AG10803 (cell line): Measurements from ENCODE around the gene HSD17B2.
"Not testable (repeated sequence)": the region's sequence is repeated elsewhere in the genome, so short reads cannot be mapped to it uniquely, and the experiment has no call there.

Experiments
- DNase-seq: peaks from one replicate; pipeline ENCODE4 v3.0.0; 2010; ENCODE audit warnings: low read depth
- H3K4me3 ChIP-seq: 2 replicates; pipeline ENCODE4 v1.5.1; 2011; ENCODE audit warnings: mild to moderate bottlenecking, low read length, control low read depth
- CTCF ChIP-seq: conservative IDR thresholded peaks from 2 replicates; pipeline ENCODE4 v1.5.1; 2011; ENCODE audit warnings: mild to moderate bottlenecking, low read length, control low read depth, inconsistent platforms

The HSD17B2 gene

GRCh38 chr16:82007189-82007588, 27.9 kb upstream of the HSD17B2 start:
- H3K4me3 ChIP-seq: no peak overlapping the region
- TF ChIP-seq CTCF: no peak
- no peak for DNase-seq

GRCh38 chr16:82008957-82009592, 26.0 kb upstream of the HSD17B2 start:
- no peak for DNase-seq
- no peak for TF ChIP-seq CTCF
- no peak overlapping the region for H3K4me3 ChIP-seq

- not testable (repeated sequence) for DNase-seq, H3K4me3 ChIP-seq
Observed at GRCh38 chr16:82009789-82010188, 25.3 kb upstream of the HSD17B2 start.

- DNase-seq: no peak
- TF ChIP-seq CTCF: no peak
- H3K4me3 ChIP-seq: no peak overlapping the region
Observed at GRCh38 chr16:82010649-82011048, 24.4 kb upstream of the HSD17B2 start.

- H3K4me3 ChIP-seq: no peak within 1 kb of the TSS
- no peak for TF ChIP-seq CTCF
- DNase-seq: no peak
Observed at GRCh38 chr16:82011199-82011641, 23.8 kb upstream of the HSD17B2 start, which contains the start of gene SDR42E1. Gene SDR42E1, minus strand, starts transcription at chr16:82011470. Its CDS starts 10,612 bp downstream, at chr16:82000858.

GRCh38 chr16:82013139-82013538, 21.9 kb upstream of the HSD17B2 start:
- TF ChIP-seq CTCF: no peak
- no peak for DNase-seq
- no peak overlapping the region for H3K4me3 ChIP-seq

- peak; percentile 58 for DNase-seq
- TF ChIP-seq CTCF: peak; percentile 47
- H3K4me3 ChIP-seq: no peak overlapping the region
Observed at GRCh38 chr16:82016263-82016662, 18.8 kb upstream of the HSD17B2 start.
